ENCODE data around the gene ALK.

DNA sequence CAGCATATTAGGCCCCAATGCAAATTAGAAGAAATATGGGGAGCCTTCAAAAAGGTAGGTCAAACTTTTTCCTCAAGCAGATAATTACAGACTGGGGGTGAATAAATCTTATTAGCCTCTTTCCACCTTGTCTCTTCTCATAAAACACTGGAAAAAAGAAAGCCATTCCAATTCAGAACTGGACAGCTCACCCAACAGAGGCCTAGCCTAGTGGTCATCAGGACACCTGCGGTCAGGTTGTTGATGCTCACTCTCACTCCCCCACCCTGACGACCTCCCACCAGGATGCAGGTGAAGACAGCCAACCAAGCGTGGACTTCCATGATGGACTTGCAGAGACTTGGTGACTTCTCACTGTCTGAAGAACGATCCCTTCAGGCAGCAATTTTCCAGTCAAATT, 207.1 kb downstream of the ALK start:
- no peak for TF ChIP-seq POLR2A (IDR thresholded peaks at IDR 0.05; ENCODE audit: low read length)
- TF ChIP-seq, protein P1, sequence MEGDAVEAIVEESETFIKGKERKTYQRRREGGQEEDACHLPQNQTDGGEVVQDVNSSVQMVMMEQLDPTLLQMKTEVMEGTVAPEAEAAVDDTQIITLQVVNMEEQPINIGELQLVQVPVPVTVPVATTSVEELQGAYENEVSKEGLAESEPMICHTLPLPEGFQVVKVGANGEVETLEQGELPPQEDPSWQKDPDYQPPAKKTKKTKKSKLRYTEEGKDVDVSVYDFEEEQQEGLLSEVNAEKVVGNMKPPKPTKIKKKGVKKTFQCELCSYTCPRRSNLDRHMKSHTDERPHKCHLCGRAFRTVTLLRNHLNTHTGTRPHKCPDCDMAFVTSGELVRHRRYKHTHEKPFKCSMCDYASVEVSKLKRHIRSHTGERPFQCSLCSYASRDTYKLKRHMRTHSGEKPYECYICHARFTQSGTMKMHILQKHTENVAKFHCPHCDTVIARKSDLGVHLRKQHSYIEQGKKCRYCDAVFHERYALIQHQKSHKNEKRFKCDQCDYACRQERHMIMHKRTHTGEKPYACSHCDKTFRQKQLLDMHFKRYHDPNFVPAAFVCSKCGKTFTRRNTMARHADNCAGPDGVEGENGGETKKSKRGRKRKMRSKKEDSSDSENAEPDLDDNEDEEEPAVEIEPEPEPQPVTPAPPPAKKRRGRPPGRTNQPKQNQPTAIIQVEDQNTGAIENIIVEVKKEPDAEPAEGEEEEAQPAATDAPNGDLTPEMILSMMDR (IDR thresholded peaks at IDR 0.05) = no peak
- no peak for TF ChIP-seq SMC3 (IDR thresholded peaks at IDR 0.05)
- no peak for TF ChIP-seq KDM5A (IDR thresholded peaks at IDR 0.05)
- no peak for TF ChIP-seq RAD21 (conservative IDR thresholded peaks at IDR 0.05 in 1 of 2, IDR thresholded peaks at IDR 0.05 in 1 of 2)
- TF ChIP-seq, protein P2, sequence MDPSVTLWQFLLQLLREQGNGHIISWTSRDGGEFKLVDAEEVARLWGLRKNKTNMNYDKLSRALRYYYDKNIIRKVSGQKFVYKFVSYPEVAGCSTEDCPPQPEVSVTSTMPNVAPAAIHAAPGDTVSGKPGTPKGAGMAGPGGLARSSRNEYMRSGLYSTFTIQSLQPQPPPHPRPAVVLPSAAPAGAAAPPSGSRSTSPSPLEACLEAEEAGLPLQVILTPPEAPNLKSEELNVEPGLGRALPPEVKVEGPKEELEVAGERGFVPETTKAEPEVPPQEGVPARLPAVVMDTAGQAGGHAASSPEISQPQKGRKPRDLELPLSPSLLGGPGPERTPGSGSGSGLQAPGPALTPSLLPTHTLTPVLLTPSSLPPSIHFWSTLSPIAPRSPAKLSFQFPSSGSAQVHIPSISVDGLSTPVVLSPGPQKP (IDR thresholded peaks at IDR 0.05; ENCODE audit: low read depth, low read length) = no peak
- TF ChIP-seq MYC (IDR thresholded peaks at IDR 0.05; ENCODE audit: borderline replicate concordance, low read length) = no peak
- no peak for TF ChIP-seq ESRRA (IDR thresholded peaks at IDR 0.05; ENCODE audit: borderline replicate concordance, low read length)
- TF ChIP-seq TP53 (CRISPR knock-in tag; IDR thresholded peaks at IDR 0.05) = no peak
- TF ChIP-seq, protein P3, sequence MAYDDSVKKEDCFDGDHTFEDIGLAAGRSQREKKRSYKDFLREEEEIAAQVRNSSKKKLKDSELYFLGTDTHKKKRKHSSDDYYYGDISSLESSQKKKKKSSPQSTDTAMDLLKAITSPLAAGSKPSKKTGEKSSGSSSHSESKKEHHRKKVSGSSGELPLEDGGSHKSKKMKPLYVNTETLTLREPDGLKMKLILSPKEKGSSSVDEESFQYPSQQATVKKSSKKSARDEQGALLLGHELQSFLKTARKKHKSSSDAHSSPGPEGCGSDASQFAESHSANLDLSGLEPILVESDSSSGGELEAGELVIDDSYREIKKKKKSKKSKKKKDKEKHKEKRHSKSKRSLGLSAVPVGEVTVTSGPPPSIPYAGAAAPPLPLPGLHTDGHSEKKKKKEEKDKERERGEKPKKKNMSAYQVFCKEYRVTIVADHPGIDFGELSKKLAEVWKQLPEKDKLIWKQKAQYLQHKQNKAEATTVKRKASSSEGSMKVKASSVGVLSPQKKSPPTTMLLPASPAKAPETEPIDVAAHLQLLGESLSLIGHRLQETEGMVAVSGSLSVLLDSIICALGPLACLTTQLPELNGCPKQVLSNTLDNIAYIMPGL (CRISPR knock-in tag; IDR thresholded peaks at IDR 0.05; ENCODE audit: borderline replicate concordance) = no peak
- no peak for TF ChIP-seq POLR2AphosphoS2 (conservative IDR thresholded peaks at IDR 0.05; ENCODE audit: low read length)
- TF ChIP-seq, protein P4, sequence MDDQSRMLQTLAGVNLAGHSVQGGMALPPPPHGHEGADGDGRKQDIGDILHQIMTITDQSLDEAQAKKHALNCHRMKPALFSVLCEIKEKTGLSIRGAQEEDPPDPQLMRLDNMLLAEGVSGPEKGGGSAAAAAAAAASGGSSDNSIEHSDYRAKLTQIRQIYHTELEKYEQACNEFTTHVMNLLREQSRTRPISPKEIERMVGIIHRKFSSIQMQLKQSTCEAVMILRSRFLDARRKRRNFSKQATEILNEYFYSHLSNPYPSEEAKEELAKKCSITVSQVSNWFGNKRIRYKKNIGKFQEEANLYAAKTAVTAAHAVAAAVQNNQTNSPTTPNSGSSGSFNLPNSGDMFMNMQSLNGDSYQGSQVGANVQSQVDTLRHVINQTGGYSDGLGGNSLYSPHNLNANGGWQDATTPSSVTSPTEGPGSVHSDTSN (IDR thresholded peaks at IDR 0.05) = no peak
- TF ChIP-seq CEBPB (IDR thresholded peaks at IDR 0.05) = no peak

All from A549 (cell line).